ENCODE results near the gene SLC22A1.
"Not testable (repeated sequence)": the region's sequence is repeated elsewhere in the genome, so short reads cannot be mapped to it uniquely, and the experiment has no call there.

The SLC22A1 gene

DNA sequence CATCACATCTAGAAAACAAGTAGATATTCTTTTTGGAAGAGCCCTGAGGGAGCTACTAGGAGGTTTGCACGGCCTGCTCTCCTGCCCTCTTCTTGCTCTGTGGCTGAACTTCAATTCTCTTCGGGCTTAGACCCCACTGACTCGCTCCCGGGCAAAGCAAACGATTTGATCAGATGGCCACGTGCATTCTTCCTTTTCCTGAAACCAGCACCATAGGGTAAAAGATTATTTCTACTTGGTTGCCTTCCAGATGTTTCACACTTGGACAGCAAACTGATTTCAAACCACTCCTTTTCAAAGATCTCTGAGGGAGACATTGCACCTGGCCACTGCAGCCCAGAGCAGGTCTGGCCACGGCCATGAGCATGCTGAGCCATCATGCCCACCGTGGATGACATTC lies at the start of gene SLC22A1:
Gene SLC22A1 (plus strand): TSS at position 258 of the 400 bp plus-strand sequence. CDS start 121 bp downstream, at position 379.
- DNase-seq: no peak

DNA sequence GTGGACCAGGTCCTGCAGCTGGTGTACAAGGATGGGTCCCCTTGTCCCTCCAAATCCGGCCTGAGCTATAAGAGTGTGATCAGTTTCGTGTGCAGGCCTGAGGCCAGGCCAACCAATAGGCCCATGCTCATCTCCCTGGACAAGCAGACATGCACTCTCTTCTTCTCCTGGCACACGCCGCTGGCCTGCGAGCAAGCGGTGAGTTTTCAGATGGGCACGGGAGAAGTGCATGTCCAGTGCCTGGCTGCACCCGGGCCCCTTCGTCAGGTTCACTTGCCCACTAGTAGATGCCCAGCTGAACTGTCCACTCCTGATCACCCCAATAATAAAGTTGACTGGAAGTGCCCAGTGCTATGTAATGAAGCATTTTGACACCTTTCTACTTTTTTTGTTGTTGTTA lies 48.3 kb upstream of the SLC22A1 start:
- no peak for DNase-seq

DNA sequence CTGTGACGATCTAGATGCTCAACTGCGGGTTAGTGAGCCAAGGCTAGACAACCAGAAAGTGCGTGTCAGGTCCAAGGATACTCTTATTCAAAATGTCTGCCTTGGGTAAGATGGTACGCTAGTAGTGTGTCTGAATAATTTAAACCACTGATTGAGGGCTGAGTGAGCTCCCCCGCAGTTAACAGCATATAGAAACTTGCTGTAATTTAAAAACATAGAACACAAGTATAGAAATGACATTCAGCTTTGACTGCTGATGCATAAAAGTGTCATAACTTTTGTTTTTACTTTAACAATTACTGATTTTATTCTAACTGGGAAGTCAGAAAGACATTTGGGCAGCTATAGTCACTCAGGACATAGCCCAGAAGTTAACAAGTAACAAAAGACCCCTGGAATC lies 45.6 kb upstream of the SLC22A1 start:
- no peak for DNase-seq

DNA sequence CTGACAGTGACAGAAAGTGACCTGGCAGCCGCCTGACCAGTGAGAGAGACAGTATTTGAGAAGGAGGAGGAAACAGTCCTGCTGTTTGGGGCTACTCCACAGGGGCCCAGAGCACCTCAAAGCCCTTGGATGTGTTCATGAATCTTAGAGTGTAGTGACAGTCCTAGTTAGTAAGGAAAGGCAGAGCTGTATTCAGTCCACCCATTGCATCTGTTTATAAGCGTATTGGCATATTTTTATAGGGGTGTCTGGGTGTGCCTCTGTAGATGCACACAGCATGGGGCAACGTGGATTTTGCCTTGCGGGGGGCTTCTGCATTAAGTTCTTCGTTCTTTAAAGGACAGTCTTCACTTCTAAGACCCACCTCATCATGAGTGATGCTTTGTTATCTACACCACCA lies 44.6 kb upstream of the SLC22A1 start:
- no peak for DNase-seq

DNA sequence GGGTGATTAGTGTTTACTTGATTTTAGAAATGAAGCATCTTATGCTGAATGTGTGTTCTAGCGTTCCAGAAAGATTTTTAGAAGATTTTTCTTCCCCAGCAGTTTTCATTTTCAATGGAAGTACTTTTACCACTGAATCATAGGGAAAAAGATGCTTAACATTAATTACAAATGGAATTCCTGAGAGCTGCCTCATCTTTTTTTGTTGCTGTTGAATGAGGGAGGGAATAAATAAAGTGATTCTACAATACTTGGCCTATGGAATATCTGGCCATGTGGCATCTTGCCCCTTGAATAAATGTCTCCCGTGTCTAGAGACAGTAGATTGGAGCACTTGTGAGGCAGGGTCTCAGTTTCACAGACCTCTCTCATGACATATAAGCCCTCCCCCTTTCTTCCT lies 44.1 kb upstream of the SLC22A1 start:
- no peak for DNase-seq

DNA sequence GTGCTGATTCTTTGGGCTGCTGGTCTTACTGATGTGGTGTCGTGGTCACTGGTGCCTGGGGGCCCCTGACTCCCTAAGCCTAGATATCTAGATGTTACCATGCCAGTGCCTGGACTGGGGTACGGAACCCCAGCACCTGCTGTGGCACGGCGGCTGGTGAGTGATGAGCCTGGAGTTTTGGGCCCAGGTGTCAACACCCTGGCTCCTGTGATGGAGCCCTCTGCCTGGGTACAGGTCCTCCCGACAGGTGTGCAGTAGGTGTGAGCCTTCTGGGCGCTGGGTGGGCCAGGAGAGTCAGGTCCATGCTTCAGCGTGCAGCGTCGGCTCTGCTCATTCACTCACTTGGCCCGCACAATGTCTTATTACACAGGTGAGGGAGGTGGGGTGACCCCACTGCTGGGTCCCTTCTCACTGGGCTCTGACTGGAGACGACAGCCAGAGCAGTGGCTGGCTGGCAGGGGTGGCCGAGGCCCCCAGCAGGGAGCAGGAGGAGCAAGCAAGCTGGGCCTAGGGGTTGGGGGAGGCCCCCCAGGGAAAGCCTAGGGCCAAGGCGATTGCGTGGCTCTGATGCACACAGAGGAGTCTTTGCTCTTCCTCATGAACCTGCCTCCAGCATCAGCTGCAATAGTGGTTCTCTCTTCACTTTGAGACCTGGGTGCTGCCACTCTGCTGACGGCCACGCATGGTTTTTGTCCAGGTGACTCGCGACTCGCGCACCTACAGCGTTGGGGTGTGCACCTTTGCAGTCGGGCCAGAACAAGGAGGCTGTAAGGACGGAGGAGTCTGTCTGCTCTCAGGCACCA lies 42.5 kb upstream of the SLC22A1 start:
- no peak for DNase-seq

DNA sequence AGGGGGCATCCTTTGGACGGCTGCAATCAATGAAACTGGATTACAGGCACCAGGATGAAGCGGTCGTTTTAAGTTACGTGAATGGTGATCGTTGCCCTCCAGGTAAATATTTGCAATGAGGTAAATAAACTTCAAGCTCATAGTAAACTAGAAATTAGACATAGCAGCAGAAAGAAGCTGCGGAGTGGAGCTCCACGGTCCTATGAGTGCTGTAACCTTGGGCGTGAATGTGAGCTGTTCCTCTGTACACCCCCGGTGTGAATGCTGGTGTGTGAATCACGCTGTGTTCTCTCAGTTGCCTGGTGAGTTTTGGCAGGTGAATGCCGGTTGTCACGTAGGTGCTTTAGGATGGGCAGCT lies 42.0 kb upstream of the SLC22A1 start:
- DNase-seq: no peak

DNA sequence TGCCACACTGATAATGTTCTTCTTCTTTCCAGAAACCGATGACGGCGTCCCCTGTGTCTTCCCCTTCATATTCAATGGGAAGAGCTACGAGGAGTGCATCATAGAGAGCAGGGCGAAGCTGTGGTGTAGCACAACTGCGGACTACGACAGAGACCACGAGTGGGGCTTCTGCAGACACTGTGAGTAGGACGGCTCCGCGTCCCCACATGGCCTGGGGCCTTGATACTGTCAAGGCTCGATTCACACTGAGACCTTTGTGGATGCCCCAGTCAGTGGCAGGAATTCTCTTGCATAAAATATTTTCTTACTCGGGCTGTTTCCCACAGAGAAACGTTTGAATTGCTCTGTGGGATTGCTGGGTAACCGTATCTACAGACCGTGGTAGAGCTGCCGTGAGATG lies 41.5 kb upstream of the SLC22A1 start:
- DNase-seq: no peak

DNA sequence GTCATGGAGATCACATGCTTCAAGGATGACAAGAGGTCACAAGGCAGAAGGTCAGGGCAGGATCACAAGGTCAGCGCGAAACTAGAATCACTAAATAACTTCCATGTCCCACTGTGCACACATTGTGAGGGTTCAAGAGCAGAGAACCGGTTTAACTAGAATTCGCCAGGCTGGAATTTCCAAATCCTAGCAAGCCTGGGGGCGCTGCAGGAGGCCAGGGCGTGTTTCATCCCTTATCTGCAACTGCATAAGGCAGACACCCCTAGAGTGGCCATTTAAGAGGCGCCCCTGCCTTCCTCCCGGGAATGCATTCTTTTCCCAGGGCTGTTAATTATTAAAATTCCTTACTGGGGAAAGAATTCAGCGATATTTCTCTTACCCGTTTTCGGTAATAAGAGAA lies 40.2 kb upstream of the SLC22A1 start:
- DNase-seq: no peak

DNA sequence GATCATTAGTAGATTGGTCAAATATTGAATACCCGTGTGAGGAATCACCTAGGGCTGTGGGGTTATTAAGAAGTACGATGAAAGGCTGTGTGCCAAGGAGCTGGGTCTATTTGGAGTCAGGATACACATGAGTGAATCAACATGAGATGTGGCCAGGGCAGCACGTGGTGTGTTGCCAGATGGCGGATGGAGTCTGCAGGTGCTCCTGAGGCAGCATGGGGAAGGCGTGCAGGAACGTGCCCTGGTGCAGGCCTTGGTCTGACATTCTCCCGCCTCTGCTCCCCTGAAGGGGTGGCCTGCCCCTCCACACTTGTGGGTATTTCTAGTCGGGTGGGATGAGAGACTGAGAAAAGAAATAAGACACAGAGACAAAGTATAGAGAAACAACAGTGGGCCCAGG lies 39.0 kb upstream of the SLC22A1 start:
- DNase-seq: no peak

DNA sequence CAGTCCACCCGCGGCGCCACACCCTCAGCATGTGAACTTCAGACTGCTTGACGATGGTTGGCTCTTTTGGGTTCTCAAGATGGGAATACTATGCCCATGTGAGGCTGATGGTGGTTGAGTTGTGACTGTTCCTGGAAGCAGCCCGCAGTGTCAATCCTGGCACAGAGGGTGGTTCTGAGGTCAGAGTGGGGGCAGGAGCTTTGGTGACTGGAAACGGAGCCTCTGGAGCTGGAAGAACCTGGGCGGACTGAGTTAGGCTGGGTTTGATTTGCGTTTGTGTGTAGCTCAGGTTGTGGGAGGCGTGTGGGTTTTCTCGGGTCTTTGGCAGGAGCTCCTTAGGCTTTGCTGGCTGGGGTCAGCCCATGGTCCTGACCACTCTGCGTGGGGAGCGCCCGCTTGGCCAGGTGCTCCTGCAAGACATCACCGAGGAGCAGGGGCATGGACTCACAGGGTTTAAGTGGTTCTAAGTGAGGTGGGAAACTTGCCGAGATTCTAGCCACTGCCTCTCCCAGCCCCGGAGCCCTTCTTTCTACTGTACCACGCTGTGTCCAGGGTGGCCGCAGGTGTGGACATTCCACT lies 37.3 kb upstream of the SLC22A1 start:
- DNase-seq: no peak

DNA sequence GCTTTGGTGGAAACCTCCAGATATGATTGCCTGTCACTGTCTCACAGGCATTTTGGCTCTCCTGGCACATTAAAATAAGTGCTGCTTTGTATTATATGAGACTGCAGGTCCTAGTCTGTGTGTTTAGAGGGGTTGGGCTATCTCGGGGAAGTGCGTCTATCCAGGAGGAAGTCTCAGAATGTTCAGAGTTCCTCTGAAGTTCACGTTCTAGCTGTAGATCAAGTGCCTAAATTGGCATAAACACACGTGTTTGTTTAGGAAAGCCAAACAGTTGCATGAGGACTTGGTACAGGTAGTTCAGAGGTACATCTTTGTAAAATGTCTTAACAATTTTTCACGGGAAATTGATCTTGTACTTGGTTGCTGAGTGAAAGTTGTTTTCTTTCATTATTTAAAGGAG lies 36.4 kb upstream of the SLC22A1 start:
- no peak for DNase-seq

DNA sequence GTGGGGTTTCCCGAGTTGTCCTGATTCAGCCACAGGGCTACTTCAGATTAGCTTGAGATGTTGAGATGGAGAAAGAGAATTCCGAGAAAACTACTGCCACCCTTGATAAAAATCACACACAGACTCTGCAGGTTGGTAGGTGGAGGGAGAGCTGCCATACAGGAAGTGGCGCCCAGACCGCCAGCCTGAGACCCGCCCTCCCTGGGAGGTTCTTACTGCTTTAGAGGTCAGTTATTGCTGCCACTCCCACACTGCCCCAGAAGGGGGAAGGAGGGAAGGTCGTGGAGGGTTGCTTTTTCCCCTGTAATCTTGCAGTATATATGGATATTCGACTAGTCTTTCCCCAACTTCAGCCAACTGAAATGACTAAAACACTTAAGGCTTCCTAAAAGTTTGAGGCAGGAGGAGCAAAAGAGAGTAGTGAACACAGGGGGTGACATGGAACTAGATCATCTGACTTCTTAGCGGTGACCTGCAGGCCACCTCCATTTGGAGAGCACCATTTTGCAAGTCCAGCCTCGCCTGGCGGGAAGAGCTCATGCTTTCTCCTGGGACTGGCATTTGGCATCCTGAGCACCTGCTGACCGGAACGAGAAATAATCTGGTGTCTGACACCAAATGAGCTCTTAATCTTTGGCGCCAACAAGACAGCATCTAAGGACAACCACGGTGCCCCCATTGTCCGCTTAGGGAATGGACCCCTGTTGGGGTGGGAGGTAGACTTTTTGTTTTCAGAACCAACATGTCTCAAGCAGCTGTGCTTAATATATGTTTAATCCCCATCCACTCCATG lies 35.7 kb upstream of the SLC22A1 start:
- DNase-seq: no peak

DNA sequence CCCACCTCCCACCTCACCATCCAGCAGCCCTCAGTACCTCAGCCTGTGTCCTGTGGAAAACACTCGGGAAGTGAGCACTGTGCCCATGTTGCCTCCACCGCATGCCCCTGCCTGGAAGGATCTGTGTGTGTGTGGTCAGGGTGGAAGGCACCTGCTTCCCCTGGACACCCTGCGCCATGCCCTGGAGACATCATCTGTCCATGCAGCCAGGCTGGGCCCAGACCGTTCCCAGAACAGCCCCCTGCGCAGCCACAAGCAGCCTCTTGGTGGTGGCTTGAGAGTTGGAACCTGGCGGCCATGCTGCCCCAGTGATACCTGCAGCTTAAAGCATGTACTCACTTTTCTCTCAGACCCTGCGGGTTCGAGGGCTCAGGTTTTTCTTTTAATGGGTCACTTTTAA lies 34.9 kb upstream of the SLC22A1 start:
- no peak for DNase-seq

DNA sequence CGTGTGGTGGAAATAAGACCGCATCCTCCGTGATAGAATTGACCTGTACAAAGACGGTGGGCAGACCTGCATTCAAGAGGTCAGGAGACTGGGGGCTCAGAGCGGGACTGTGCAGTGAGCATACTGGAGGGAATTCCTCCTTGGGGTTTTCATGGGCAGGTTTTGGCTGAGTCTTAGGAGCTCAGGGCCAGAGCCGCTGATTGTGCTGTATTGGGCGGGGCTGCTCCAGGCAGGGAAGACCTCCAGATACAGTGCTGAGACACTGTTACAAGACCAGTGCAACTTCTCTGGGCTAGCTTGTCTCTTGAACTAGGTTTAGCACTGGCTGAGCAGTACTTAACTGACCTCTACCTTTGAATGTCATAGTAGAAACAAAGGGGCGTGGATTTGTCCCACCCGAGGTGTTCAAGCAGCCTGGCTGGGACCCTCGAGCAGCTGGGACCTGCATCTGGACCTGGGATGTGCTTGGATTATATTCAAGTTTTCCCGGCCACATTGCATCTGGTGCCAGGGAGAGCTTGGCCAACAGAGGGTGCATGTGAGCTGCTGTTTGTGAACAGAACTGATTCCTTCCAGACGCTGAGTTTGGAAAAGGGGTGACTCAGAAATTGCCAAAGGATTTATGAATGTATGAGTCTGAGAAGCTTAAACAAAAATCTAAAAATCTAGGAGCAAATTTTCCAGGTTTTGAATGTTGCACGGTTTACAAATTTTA lies 33.4 kb upstream of the SLC22A1 start:
- no peak for DNase-seq

DNA sequence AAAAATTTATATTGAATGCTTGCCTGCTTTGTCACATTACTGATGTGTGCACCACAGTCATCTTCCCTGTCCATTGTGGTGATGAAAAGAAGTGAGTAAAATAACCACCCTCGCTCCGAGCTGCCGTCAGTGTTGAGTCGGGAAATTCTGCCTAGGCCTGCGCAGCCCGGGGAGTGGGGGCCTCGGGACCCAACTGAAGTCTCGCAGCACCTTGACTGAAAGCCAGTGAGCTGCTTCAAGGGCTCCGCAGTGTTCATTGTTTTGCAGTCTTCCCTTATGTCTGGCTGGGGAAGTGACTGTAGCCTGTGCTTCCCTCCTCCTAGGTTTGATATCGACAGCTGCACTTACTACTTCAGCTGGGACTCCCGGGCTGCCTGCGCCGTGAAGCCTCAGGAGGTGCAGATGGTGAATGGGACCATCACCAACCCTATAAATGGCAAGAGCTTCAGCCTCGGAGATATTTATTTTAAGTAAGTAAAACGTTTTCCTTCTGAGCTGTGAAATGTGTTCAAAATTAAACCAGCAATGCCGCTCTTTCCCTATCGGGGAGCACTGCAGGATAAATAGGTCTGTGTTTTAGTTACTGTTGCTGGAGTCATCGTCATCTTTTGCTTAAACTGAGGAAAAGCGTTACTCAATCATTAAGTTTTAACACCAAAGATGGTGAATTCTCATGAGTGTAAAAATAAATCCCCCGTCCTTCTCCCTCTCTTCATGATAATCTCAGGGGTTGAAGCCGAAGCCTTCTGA lies 32.7 kb upstream of the SLC22A1 start:
- DNase-seq: no peak

DNA sequence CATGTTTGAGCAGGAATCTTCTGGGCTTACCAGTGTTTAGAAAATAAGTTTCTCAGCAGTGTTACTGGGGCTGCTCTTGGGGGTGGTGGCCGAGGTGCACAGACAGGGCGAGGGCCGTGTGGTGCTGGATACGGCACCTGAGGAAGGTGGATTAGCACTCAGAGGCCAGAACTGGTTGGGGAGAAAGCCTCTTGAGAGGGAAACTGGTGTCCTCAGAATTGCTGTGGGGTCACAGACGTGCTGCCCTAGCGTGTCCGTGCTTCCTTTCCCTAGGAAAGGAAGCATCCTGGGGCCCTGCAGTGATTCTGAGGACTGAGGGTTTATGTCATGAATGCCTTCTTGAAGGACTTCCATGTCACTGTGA lies 32.1 kb upstream of the SLC22A1 start:
- DNase-seq: no peak

DNA sequence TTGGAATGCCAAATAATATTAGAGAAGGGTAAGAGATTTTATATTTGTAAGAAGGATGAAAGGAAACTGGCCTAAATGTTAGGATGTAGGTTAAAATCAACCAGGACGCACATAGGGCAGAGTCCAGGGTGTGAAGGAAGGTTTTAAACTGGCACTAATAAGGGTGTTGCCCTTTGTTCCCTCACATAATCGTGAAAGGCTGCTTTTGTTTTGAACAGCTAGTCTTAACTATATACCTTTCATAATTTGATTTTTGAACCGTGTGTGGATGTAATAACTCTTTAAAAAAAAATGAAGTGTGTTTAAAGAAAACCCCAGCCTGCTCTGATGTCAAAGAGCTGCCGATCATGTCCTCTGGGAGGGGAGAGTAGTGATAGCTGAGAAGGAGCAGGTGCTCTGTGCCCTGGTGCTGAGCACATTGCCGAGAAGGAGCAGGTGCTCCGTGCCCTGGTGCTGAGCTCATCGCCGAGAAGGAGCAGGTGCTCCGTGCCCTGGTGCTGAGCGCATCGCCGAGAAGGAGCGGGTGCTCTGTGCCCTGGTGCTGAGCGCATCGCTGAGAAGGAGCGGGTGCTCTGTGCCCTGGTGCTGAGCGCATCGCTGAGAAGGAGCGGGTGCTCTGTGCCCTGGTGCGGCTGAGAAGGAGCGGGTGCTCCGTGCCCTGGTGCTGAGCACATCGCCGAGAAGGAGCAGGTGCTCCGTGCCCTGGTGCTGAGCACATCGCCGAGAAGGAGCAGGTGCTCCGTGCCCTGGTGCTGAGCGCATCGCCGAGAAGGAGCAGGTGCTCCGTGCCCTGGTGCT lies 31.0 kb upstream of the SLC22A1 start:
- DNase-seq: not testable (repeated sequence)

DNA sequence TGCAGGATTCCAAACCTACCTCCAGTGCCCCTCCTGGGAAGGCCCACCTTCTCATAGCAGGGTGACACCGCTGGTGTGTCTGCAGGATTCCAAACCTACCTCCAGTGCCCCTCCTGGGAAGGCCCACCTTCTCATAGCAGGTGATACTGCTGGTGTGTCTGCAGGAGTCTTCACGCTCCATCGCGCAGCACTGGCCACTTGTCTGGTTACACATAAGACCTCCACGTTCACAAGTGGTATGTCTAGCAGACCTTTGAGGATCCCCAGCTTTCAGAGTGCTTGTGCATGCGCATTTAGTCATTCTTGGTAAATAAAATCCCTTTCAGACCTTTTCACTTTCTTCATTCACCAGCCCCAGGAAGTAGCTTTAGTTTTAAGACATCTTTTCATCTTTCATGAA lies 29.4 kb upstream of the SLC22A1 start:
- DNase-seq: not testable (repeated sequence)

DNA sequence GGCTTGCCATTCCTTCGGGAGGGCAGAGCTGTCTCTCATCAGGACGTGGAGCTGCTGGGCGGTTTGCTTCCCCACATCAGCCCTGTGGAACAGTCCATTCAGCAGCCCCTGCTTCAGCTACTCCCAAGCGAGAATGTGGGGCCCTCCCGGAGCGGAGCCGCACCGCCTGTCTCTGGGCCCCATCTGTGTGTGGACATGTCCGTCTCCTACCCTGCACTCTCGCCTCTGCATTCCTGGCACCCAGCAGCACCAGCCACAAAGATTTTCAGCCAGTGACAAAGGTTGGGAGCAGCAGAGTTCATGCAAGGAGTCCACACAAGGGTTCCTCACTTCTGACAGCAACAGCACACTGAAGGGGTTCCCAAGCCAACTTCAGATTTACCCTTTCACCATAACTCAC lies 29.0 kb upstream of the SLC22A1 start:
- DNase-seq: no peak

DNA sequence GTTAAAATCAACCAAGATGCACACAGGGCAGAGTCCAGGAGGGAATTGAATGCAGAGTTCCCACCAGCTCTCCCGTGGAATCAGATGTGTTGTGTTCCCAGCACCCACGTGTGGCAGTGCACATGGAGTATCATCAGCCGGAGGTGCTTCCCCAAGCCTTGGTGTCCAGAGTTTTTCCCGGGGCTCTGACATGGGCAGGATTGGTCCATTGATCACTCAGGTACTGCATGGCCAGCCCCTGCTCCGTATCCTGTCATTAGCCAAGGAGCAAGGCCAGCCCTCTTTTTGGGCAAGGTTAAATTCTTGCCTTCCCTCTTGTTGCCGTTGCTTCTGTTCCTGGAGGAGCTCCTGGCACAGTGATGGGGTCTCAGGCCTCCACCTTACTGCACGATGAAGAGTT lies 28.6 kb upstream of the SLC22A1 start:
- DNase-seq: no peak

DNA sequence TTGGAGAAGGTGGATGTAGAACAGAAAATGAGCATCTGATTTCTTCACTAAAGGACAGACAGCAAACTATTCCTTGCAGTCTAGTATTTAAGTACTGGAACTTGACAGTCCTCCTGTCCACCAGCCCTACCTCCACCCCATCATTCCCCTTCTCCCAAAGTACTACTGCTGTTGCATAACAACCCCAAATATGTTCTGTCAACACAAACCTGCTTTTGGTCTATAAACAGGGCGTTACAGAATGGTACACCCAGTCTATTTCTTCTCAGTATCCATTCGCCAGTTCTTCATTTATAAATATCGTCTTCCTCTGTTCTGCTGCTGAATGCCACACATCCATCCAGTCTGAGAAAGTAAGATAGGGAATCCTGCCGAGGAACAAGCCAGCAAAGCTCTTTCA lies 27.7 kb upstream of the SLC22A1 start:
- no peak for DNase-seq

All from activated naive CD4-positive, alpha-beta T cell treated with Interleukin-2 at 50 U/mL for 16 hours (primary cell).